Neural cell (in vitro differentiated cells): ENCODE measurements around the gene KRTDAP.

Experiments used
- CTCF ChIP-seq: fragments of 450-650 bp; IDR thresholded peaks from 2 replicates; pipeline ENCODE4 v1.5.1; 2014; ENCODE audit warnings: antibody characterized with exemption, mild to moderate bottlenecking, moderate library complexity; ENCODE audit not compliant: poor library complexity, severe bottlenecking
- EP300 ChIP-seq: fragments of 450-650 bp; conservative IDR thresholded peaks from 2 replicates; pipeline ENCODE4 v1.6.1; 2014; ENCODE audit warnings: antibody characterized with exemption, mild to moderate bottlenecking, moderate library complexity; ENCODE audit not compliant: poor library complexity, severe bottlenecking
- EZH2 ChIP-seq: fragments of 200-600, 300-800 bp; shearing (Covaris generic), sonication (generic); IDR thresholded peaks from 2 replicates; pipeline ENCODE4 v1.6.1; 2014; ENCODE audit warnings: antibody characterized with exemption, low read length, borderline replicate concordance, mild to moderate bottlenecking; ENCODE audit not compliant: insufficient read depth, poor library complexity, severe bottlenecking
- POLR2AphosphoS5 ChIP-seq: IDR thresholded peaks from 2 replicates; pipeline ENCODE4 v1.6.1; 2012
- RAD21 ChIP-seq: fragments of 450-650 bp; conservative IDR thresholded peaks from 2 replicates; pipeline ENCODE4 v1.6.1; 2014; ENCODE audit warnings: antibody characterized with exemption, mild to moderate bottlenecking, moderate library complexity
- TAF1 ChIP-seq: IDR thresholded peaks from 2 replicates; pipeline ENCODE4 v1.6.1; 2012; ENCODE audit warnings: low read depth

DNA sequence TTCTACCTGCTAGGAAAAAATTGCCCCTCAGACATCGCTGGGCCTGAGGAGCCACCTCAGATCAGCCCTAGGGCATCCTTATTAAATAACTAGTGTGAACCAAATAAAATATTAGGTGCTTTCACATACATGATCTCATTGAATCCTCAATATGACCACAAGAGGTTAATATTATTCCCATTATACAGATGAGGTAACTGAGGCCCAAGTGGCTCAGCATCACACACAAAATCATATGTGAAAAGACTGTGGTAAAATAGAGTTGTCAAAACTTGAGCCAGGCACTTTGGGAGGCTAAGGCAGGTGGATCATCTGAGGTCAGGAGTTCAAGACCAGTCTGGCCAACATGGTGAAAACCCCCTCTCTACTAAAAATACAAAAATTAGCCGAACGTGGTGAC, 26.0 kb upstream of the KRTDAP start:
- no peak for TF ChIP-seq CTCF
- no peak for TF ChIP-seq EZH2
- no peak for TF ChIP-seq RAD21
- no peak for TF ChIP-seq TAF1
- TF ChIP-seq EP300: no peak
- TF ChIP-seq POLR2AphosphoS5: no peak
